Peyer's patch (tissue), 4 donors: ENCODE data around the gene SDC4.

ENCODE experiments used
- POLR2A ChIP-seq, 2 donors: fragments of 450-650 bp; IDR thresholded peaks; one replicate each; pipeline ENCODE4 v1.5.1; 2017; ENCODE audit warnings: antibody characterized with exemption in 2 of 2, mild to moderate bottlenecking in 2 of 2, moderate library complexity in 2 of 2
- TF ChIP-seq, protein P1 (sequence below), 6 experiments: fragments of 450-650 bp in 4 of 6; fragments of 200-600 bp in 2 of 6; sonication (generic) in 1 of 6; IDR thresholded peaks; one replicate each; pipeline ENCODE4 v1.5.1; 2017 to 2019; ENCODE audit warnings: antibody characterized with exemption in 6 of 6, mild to moderate bottlenecking in 3 of 6, moderate library complexity in 1 of 6

DNA sequence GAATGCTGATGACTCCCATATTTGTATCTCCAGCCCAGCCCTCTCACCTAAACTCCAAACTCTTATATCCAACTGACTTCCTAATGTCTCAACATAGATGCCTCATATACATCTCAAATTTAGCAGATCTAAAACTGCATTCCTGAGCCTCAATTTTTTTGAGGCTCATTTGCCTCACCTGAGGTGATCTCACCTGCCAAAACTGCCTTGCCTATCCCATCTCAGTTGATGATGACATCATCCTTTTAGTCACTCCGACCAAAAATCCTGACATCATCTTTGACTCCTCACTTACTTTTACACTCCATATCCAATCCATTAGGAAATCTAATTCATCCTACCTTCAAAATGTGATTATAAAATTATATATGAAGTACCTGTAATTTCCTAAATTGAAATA, 68.2 kb downstream of the SDC4 start:
- TF ChIP-seq, protein P1, sequence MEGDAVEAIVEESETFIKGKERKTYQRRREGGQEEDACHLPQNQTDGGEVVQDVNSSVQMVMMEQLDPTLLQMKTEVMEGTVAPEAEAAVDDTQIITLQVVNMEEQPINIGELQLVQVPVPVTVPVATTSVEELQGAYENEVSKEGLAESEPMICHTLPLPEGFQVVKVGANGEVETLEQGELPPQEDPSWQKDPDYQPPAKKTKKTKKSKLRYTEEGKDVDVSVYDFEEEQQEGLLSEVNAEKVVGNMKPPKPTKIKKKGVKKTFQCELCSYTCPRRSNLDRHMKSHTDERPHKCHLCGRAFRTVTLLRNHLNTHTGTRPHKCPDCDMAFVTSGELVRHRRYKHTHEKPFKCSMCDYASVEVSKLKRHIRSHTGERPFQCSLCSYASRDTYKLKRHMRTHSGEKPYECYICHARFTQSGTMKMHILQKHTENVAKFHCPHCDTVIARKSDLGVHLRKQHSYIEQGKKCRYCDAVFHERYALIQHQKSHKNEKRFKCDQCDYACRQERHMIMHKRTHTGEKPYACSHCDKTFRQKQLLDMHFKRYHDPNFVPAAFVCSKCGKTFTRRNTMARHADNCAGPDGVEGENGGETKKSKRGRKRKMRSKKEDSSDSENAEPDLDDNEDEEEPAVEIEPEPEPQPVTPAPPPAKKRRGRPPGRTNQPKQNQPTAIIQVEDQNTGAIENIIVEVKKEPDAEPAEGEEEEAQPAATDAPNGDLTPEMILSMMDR (IDR thresholded peaks at IDR 0.05): no peak
- no peak for TF ChIP-seq POLR2A (IDR thresholded peaks at IDR 0.05)
